Measurements from ENCODE around the gene SH2D3C.

The SH2D3C gene

DNA sequence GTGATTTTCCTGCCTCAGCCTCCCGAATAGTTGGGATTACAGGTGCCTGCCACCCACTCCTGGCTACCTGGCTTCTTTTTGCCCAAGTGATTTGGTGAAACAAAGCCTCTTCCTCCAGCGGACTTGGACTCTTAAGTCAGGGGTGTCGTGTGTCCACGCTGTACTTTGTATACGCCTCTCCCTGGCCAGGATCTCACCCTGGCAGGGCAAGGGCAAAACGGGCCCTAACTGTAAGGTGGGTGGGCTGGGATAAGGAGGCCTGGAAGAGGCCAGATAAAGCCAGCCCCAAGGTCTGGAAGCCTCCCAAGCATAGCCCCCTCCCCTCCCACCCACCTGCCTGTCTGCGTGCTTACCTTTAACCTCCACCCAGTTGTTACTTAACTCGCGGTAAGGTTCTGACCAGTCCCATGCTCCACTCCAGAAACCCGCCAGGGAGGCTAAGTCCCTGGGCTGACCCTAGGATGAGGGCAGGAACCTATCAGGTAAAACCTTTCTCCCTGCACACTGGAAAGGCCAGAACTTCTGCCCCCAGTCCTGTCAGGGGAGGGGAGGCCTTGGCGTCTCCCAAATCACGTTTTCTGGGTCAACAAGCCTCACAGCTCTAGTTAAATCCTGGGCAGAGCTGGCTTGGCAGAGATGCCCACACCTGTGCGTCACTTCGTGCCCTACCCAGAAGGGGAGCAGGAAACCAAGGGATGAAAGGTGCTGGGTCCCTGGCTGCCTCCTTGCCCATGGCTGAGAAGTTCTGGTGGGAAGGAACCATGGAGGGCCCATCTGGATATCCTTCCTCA, 15.7 kb upstream of the SH2D3C start:
- no peak overlapping the region for H3K27ac ChIP-seq (ENCODE audit: extremely low read depth, low read depth, low read length)
- no peaks in the 10 kb centered on the region for H3K4me1 ChIP-seq (ENCODE audit: control insufficient read depth, insufficient read depth, low read length)
- H3K9me3 ChIP-seq (ENCODE audit: control insufficient read depth, insufficient read depth, low read depth, low read length): no peaks in the 10 kb centered on the region
- TF ChIP-seq ZNF544 (tag by site-specific recombination; IDR thresholded peaks at IDR 0.05): no peak
- TF ChIP-seq, protein P1, sequence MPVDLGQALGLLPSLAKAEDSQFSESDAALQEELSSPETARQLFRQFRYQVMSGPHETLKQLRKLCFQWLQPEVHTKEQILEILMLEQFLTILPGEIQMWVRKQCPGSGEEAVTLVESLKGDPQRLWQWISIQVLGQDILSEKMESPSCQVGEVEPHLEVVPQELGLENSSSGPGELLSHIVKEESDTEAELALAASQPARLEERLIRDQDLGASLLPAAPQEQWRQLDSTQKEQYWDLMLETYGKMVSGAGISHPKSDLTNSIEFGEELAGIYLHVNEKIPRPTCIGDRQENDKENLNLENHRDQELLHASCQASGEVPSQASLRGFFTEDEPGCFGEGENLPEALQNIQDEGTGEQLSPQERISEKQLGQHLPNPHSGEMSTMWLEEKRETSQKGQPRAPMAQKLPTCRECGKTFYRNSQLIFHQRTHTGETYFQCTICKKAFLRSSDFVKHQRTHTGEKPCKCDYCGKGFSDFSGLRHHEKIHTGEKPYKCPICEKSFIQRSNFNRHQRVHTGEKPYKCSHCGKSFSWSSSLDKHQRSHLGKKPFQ (tag by site-specific recombination; IDR thresholded peaks at IDR 0.05): no peak
- no peak for TF ChIP-seq ZNF621 (tag by site-specific recombination; IDR thresholded peaks at IDR 0.05)
- TF ChIP-seq ZNF626 (tag by site-specific recombination; IDR thresholded peaks at IDR 0.05): no peak
- TF ChIP-seq ZNF169 (tag by site-specific recombination; IDR thresholded peaks at IDR 0.05): no peak
- no peak for TF ChIP-seq SCRT2 (tag by site-specific recombination; IDR thresholded peaks at IDR 0.05)
- TF ChIP-seq, protein P2, sequence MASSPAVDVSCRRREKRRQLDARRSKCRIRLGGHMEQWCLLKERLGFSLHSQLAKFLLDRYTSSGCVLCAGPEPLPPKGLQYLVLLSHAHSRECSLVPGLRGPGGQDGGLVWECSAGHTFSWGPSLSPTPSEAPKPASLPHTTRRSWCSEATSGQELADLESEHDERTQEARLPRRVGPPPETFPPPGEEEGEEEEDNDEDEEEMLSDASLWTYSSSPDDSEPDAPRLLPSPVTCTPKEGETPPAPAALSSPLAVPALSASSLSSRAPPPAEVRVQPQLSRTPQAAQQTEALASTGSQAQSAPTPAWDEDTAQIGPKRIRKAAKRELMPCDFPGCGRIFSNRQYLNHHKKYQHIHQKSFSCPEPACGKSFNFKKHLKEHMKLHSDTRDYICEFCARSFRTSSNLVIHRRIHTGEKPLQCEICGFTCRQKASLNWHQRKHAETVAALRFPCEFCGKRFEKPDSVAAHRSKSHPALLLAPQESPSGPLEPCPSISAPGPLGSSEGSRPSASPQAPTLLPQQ (tag by site-specific recombination; IDR thresholded peaks at IDR 0.05): no peak
- TF ChIP-seq ZNF529 (tag by site-specific recombination; IDR thresholded peaks at IDR 0.05; ENCODE audit: insufficient replicate concordance): no peak
- TF ChIP-seq, protein P3, sequence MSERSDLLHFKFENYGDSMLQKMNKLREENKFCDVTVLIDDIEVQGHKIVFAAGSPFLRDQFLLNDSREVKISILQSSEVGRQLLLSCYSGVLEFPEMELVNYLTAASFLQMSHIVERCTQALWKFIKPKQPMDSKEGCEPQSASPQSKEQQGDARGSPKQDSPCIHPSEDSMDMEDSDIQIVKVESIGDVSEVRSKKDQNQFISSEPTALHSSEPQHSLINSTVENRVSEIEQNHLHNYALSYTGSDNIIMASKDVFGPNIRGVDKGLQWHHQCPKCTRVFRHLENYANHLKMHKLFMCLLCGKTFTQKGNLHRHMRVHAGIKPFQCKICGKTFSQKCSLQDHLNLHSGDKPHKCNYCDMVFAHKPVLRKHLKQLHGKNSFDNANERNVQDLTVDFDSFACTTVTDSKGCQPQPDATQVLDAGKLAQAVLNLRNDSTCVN (tag by site-specific recombination; optimal IDR thresholded peaks at IDR 0.05): no peak
- no peak for TF ChIP-seq ZNF292 (tag by site-specific recombination; IDR thresholded peaks at IDR 0.05; ENCODE audit: borderline replicate concordance, low read depth)
- TF ChIP-seq ZEB2 (tag by site-specific recombination; IDR thresholded peaks at IDR 0.05): no peak
- TF ChIP-seq, protein P4, sequence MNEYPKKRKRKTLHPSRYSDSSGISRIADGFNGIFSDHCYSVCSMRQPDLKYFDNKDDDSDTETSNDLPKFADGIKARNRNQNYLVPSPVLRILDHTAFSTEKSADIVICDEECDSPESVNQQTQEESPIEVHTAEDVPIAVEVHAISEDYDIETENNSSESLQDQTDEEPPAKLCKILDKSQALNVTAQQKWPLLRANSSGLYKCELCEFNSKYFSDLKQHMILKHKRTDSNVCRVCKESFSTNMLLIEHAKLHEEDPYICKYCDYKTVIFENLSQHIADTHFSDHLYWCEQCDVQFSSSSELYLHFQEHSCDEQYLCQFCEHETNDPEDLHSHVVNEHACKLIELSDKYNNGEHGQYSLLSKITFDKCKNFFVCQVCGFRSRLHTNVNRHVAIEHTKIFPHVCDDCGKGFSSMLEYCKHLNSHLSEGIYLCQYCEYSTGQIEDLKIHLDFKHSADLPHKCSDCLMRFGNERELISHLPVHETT (tag by site-specific recombination; IDR thresholded peaks at IDR 0.05): no peak
- no peak for TF ChIP-seq ZNF10 (tag by site-specific recombination; IDR thresholded peaks at IDR 0.05)
- no peak for TF ChIP-seq ZNF473 (tag by site-specific recombination; IDR thresholded peaks at IDR 0.05)
- no peak for TF ChIP-seq ZNF311 (tag by site-specific recombination; IDR thresholded peaks at IDR 0.05; ENCODE audit: borderline replicate concordance)
- TF ChIP-seq PRDM1 (tag by site-specific recombination; IDR thresholded peaks at IDR 0.05): no peak
- TF ChIP-seq, protein P5, sequence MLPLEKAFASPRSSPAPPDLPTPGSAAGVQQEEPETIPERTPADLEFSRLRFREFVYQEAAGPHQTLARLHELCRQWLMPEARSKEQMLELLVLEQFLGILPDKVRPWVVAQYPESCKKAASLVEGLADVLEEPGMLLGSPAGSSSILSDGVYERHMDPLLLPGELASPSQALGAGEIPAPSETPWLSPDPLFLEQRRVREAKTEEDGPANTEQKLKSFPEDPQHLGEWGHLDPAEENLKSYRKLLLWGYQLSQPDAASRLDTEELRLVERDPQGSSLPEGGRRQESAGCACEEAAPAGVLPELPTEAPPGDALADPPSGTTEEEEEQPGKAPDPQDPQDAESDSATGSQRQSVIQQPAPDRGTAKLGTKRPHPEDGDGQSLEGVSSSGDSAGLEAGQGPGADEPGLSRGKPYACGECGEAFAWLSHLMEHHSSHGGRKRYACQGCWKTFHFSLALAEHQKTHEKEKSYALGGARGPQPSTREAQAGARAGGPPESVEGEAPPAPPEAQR (tag by site-specific recombination; IDR thresholded peaks at IDR 0.05): no peak
- no peak for TF ChIP-seq ZNF37A (tag by site-specific recombination; IDR thresholded peaks at IDR 0.05)
- H3K4me3 ChIP-seq (ENCODE audit: low read depth, low read length): no peak overlapping the region
- peaks cover 16 to 42% of the 10 kb centered on the region in 2 experiments for H3K36me3 ChIP-seq (ENCODE audit: control insufficient read depth in 2 of 2, insufficient read depth in 1 of 2, low read length in 2 of 2)
- POLR2A ChIA-PET: interaction anchor here (1.3 to 3.0 kb wide), 3 partner anchors 8 to 30 kb away, joined by 3 to 28 read pairs (median 7); partner anchors contain the start of gene FPGS
- CTCF ChIA-PET: interaction anchor here (1.3 kb wide), 1 partner anchor 11 kb away, joined by 8 read pairs; no protein-coding TSS in a partner anchor

Data from HEK293 (cell line).